ENCODE data around the gene ACOXL. TPM values are rescaled to one million over a fixed set of nuclear protein-coding genes. Genes with fewer than 3 reads are reported as not detected.

The ACOXL gene
- total RNA-seq, 2 experiments from 2014 or later: not detected

DNA sequence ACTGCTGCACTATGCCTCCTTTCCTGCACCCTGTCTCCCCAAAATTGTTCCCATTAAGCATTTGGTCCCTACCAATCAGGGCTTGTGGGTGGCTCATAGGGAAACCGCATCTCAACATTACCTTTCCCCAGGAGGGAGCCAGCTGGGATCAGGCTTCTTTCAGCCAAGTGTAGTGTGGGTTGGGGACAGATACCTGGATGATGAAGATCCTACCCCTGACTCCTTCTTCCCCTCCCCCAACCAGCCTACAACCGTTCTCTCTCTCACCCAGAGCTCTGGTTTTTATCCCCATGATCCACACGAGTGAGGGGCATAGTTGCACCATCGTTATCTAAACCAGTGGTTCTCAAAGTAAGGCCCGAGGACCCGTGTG is 40.0 kb downstream of the ACOXL start:
- H3K27me3 Mint-ChIP-seq (ENCODE audit: low read depth): peaks cover 27% of the 10 kb centered on the region
- no peak for DNase-seq
- H3K4me3 Mint-ChIP-seq: no peak overlapping the region
- CTCF ChIA-PET: no interaction called here
- no peaks in the 10 kb centered on the region for H3K36me3 Mint-ChIP-seq (ENCODE audit: low read depth)
- no peaks in the 10 kb centered on the region for H3K9me3 Mint-ChIP-seq
- intact Hi-C loops (cut with micrococcal nuclease): loop anchor here (1.0 kb wide), 1 partner anchor 24 kb away; no protein-coding TSS in a partner anchor
- no peak overlapping the region for H3K27ac Mint-ChIP-seq
- H3K4me1 Mint-ChIP-seq (ENCODE audit: low read depth): peaks cover 2% of the 10 kb centered on the region

GRCh38 chr2:110773401-110773921 is 41.1 kb downstream of the ACOXL start:
- Mint-ChIP-seq H3K9me3 (no peaks in the 10 kb centered on the region), H3K36me3 (ENCODE audit: low read depth) (no peaks in the 10 kb centered on the region), H3K27me3 (ENCODE audit: low read depth) (peaks cover 33% of the 10 kb centered on the region), H3K4me1 (ENCODE audit: low read depth) (peaks cover 2% of the 10 kb centered on the region), H3K4me3 (no peak overlapping the region), H3K27ac (no peak overlapping the region)
- DNase-seq: no peak
- CTCF ChIA-PET: no interaction called here
- intact Hi-C loops (cut with micrococcal nuclease): no loop called here

DNA sequence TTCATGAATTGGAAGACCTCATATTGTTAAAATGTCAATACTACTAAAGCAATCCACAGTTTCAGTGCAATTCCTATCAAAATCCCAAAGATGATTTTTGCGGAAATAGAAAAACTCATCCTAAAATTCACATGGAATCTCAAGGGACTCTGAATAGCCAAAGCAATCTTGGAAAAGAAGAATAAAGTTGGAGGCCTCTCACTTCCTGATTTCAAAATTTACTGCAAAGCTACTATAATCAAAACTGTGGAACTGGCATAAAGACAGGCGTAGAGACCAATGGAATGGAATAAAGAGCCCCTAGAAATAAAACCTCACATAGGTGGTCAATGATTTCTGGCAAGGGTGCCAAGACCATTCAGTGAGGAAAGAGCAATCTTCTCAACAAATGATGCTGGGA is 42.3 kb downstream of the ACOXL start:
- no peak for DNase-seq
- CTCF ChIA-PET: no interaction called here
- Mint-ChIP-seq H3K9me3 (no peaks in the 10 kb centered on the region), H3K36me3 (ENCODE audit: low read depth) (no peaks in the 10 kb centered on the region), H3K4me1 (ENCODE audit: low read depth) (peaks cover 2% of the 10 kb centered on the region), H3K27me3 (ENCODE audit: low read depth) (peaks cover 35% of the 10 kb centered on the region), H3K27ac (no peak overlapping the region), H3K4me3 (no peak overlapping the region)
- intact Hi-C loops (cut with micrococcal nuclease): no loop called here

- Mint-ChIP-seq H3K27ac (no peak overlapping the region), H3K4me1 (ENCODE audit: low read depth) (no peaks in the 10 kb centered on the region), H3K4me3 (no peak overlapping the region), H3K36me3 (ENCODE audit: low read depth) (no peaks in the 10 kb centered on the region), H3K27me3 (ENCODE audit: low read depth) (peaks cover 46% of the 10 kb centered on the region), H3K9me3 (no peaks in the 10 kb centered on the region)
- intact Hi-C loops (cut with micrococcal nuclease): no loop called here
- no peak for DNase-seq
- CTCF ChIA-PET: no interaction called here
These were observed 45.3 kb downstream of the ACOXL start for GRCh38 chr2:110777531-110778311.

- H3K4me3 Mint-ChIP-seq: no peak overlapping the region
These were observed 48.1 kb downstream of the ACOXL start for GRCh38 chr2:110780461-110780860.

DNA sequence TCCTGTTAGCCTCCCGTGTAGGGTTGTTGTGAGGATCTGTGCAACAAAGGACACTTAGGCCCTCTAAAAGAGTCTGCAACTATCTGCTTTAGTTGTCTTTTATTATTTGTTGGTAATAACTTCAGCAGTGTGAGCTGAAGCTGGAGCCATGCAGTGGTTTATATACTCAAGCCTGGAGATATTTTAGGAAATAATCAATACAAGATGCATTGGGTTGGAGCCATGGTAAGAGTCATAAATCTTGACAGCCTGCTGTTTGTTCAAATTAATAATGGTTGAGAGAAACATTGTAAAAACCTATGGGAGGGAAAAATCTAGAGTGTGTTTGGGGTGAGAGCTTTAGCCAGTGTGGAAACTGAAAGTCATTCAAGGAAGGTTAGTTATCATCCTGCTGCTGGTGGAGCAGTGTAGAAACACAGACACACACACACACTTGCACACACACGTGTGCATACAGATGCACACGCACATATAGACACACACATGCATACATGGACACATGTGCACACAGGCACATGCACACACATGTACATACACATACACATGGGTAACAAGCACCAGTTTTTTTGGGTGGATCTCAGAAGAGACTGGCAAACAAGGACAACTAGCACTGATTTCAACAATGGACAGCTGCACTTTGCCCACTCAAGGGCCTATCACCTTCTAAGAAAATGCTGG is 51.0 kb downstream of the ACOXL start:
- H3K27me3 Mint-ChIP-seq (ENCODE audit: low read depth): peaks cover 42% of the 10 kb centered on the region
- no peaks in the 10 kb centered on the region for H3K9me3 Mint-ChIP-seq
- no peak overlapping the region for H3K27ac Mint-ChIP-seq
- CTCF ChIA-PET: no interaction called here
- H3K4me1 Mint-ChIP-seq (ENCODE audit: low read depth): no peaks in the 10 kb centered on the region
- no peaks in the 10 kb centered on the region for H3K36me3 Mint-ChIP-seq (ENCODE audit: low read depth)
- intact Hi-C loops (cut with micrococcal nuclease): no loop called here
- DNase-seq: no peak
- H3K4me3 Mint-ChIP-seq: no peak overlapping the region

More at GRCh38 chr2:110780461-110780860, 48.1 kb downstream of the ACOXL start:
- H3K27ac Mint-ChIP-seq: no peak overlapping the region
- no peaks in the 10 kb centered on the region for H3K36me3 Mint-ChIP-seq (ENCODE audit: low read depth)
- H3K27me3 Mint-ChIP-seq (ENCODE audit: low read depth): peaks cover 44% of the 10 kb centered on the region
- intact Hi-C loops (cut with micrococcal nuclease): no loop called here
- no peaks in the 10 kb centered on the region for H3K4me1 Mint-ChIP-seq (ENCODE audit: low read depth)
- no peaks in the 10 kb centered on the region for H3K9me3 Mint-ChIP-seq
- CTCF ChIA-PET: no interaction called here
- DNase-seq: no peak

- H3K27me3 Mint-ChIP-seq (ENCODE audit: low read depth): peaks cover 40% of the 10 kb centered on the region
These were observed 51.8 kb downstream of the ACOXL start for GRCh38 chr2:110784047-110784631.

DNA sequence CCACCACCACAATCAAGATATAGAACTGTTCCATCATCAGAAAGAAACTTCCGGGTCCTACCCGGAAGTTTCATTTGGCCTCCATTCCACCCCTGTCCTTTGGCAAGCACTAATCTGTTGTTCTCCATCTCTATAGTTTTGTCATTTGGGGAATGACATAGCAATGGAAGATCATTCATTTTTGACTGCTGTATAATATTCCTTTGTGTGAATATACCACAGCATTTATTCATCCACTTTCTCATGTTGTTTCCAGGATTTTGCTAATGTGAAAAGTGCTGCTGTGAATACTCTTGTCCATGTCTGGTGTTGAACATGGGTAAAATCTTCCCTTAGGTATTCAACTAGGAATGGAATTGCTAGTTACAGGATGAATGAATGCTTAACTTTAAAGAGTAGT is 53.1 kb downstream of the ACOXL start:
- no peak overlapping the region for H3K4me3 Mint-ChIP-seq
- CTCF ChIA-PET: no interaction called here
- H3K27ac Mint-ChIP-seq: no peak overlapping the region
- H3K27me3 Mint-ChIP-seq (ENCODE audit: low read depth): peaks cover 42% of the 10 kb centered on the region
- no peak for DNase-seq
- H3K9me3 Mint-ChIP-seq: no peaks in the 10 kb centered on the region
- no peaks in the 10 kb centered on the region for H3K4me1 Mint-ChIP-seq (ENCODE audit: low read depth)
- H3K36me3 Mint-ChIP-seq (ENCODE audit: low read depth): no peaks in the 10 kb centered on the region
- intact Hi-C loops (cut with micrococcal nuclease): no loop called here

More at GRCh38 chr2:110784047-110784631, 51.8 kb downstream of the ACOXL start:
- no peaks in the 10 kb centered on the region for H3K9me3 Mint-ChIP-seq
- H3K36me3 Mint-ChIP-seq (ENCODE audit: low read depth): no peaks in the 10 kb centered on the region
- H3K27ac Mint-ChIP-seq: no peak overlapping the region
- H3K4me3 Mint-ChIP-seq: no peak overlapping the region
- CTCF ChIA-PET: no interaction called here
- intact Hi-C loops (cut with micrococcal nuclease): no loop called here
- DNase-seq: no peak
- H3K4me1 Mint-ChIP-seq (ENCODE audit: low read depth): no peaks in the 10 kb centered on the region

GRCh38 chr2:110788976-110789375 is 56.6 kb downstream of the ACOXL start:
- CTCF ChIA-PET: no interaction called here
- Mint-ChIP-seq H3K4me3 (no peak overlapping the region), H3K36me3 (ENCODE audit: low read depth) (no peaks in the 10 kb centered on the region), H3K27me3 (ENCODE audit: low read depth) (peaks cover 49% of the 10 kb centered on the region), H3K9me3 (no peaks in the 10 kb centered on the region), H3K27ac (no peak overlapping the region), H3K4me1 (ENCODE audit: low read depth) (no peaks in the 10 kb centered on the region)
- intact Hi-C loops (cut with micrococcal nuclease): no loop called here
- DNase-seq: no peak

GRCh38 chr2:110789706-110790105 is 57.3 kb downstream of the ACOXL start:
- H3K4me1 Mint-ChIP-seq (ENCODE audit: low read depth): no peaks in the 10 kb centered on the region
- H3K36me3 Mint-ChIP-seq (ENCODE audit: low read depth): no peaks in the 10 kb centered on the region
- peaks cover 51% of the 10 kb centered on the region for H3K27me3 Mint-ChIP-seq (ENCODE audit: low read depth)
- H3K9me3 Mint-ChIP-seq: no peaks in the 10 kb centered on the region
- no peak for DNase-seq
- intact Hi-C loops (cut with micrococcal nuclease): no loop called here
- no peak overlapping the region for H3K4me3 Mint-ChIP-seq
- CTCF ChIA-PET: no interaction called here
- no peak overlapping the region for H3K27ac Mint-ChIP-seq

DNA sequence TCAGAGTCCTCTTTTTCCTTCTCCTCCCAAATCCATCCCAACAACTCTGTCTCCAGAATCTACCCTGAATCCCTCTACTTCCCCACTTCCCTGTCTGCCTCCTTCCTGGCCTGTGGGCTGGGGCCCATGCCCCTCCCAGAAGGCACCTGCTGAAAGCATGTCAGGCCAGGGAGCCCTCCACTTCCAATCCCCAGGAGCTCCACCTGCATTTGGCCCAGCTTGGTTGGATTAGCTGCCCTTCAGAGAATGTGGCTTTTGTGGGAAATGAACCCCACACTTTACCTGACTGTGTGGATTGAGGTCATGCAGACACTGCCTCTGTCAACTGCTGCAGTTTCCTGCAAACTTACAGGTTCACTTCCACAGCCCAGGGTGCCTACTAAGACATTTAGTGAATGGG is 58.5 kb downstream of the ACOXL start:
- Mint-ChIP-seq H3K36me3 (ENCODE audit: low read depth) (no peaks in the 10 kb centered on the region), H3K27ac (no peak overlapping the region), H3K4me3 (no peak overlapping the region), H3K4me1 (ENCODE audit: low read depth) (no peaks in the 10 kb centered on the region), H3K27me3 (ENCODE audit: low read depth) (peaks cover 48% of the 10 kb centered on the region), H3K9me3 (no peaks in the 10 kb centered on the region)
- CTCF ChIA-PET: interaction anchor here (0.6 kb wide), 1 partner anchor 70 kb away, joined by 3 read pairs; no protein-coding TSS in a partner anchor
- no peak for DNase-seq
- intact Hi-C loops (cut with micrococcal nuclease): no loop called here

GRCh38 chr2:110791435-110791834 is 59.1 kb downstream of the ACOXL start:
- DNase-seq: no peak
- Mint-ChIP-seq H3K4me3 (no peak overlapping the region), H3K27ac (no peak overlapping the region), H3K36me3 (ENCODE audit: low read depth) (no peaks in the 10 kb centered on the region), H3K27me3 (ENCODE audit: low read depth) (peaks cover 45% of the 10 kb centered on the region), H3K9me3 (no peaks in the 10 kb centered on the region), H3K4me1 (ENCODE audit: low read depth) (no peaks in the 10 kb centered on the region)
- intact Hi-C loops (cut with micrococcal nuclease): no loop called here
- CTCF ChIA-PET: interaction anchor here (0.6 kb wide), 1 partner anchor 70 kb away, joined by 3 read pairs; no protein-coding TSS in a partner anchor
